Esophagus muscularis mucosa (tissue), 4 donors: ENCODE measurements around the gene KLHL1.

Experiments used
- EP300 ChIP-seq: sonication (generic); formaldehyde crosslinking; IDR thresholded peaks from one replicate; pipeline ENCODE4 v1.6.1; 2017; ENCODE audit warnings: antibody characterized with exemption
- POLR2AphosphoS5 ChIP-seq, 2 donors: sonication (generic); formaldehyde crosslinking; IDR thresholded peaks; one replicate each; pipeline ENCODE4 v1.6.1; 2017; ENCODE audit warnings: antibody characterized with exemption in 2 of 2
- TF ChIP-seq, protein P1 (sequence below), 3 experiments: fragments of 200-600 bp in 2 of 3; fragments of 450-650 bp in 1 of 3; sonication (generic) in 2 of 3; IDR thresholded peaks; one replicate each; pipeline ENCODE4 v1.5.1; 2017 to 2019; ENCODE audit warnings: antibody characterized with exemption in 3 of 3, mild to moderate bottlenecking in 2 of 3, moderate library complexity in 1 of 3

DNA sequence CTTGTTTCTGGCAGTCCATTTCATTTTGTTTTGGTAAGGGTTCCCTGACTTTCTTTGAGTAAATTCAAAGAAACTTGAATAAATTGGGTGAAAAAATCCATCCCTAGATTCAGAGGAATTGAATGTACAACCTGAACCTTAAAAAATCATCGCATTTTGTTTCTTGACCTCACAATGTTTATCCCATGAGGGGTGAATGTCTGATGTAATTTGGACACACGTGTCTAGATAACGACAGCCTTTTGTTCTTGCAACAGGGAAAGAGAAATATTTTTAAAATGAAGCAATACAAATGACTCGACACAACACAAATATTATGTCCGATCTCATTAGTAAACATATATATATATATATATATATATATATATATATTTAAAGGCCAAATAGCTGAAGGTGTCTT is 453.9 kb downstream of the KLHL1 start:
- TF ChIP-seq POLR2AphosphoS5 (IDR thresholded peaks at IDR 0.05) = no peak
- TF ChIP-seq, protein P1, sequence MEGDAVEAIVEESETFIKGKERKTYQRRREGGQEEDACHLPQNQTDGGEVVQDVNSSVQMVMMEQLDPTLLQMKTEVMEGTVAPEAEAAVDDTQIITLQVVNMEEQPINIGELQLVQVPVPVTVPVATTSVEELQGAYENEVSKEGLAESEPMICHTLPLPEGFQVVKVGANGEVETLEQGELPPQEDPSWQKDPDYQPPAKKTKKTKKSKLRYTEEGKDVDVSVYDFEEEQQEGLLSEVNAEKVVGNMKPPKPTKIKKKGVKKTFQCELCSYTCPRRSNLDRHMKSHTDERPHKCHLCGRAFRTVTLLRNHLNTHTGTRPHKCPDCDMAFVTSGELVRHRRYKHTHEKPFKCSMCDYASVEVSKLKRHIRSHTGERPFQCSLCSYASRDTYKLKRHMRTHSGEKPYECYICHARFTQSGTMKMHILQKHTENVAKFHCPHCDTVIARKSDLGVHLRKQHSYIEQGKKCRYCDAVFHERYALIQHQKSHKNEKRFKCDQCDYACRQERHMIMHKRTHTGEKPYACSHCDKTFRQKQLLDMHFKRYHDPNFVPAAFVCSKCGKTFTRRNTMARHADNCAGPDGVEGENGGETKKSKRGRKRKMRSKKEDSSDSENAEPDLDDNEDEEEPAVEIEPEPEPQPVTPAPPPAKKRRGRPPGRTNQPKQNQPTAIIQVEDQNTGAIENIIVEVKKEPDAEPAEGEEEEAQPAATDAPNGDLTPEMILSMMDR (IDR thresholded peaks at IDR 0.05) = no peak
- no peak for TF ChIP-seq EP300
